Aorta (tissue), 5 donors: ENCODE data around the gene CNOT8. TPM values are rescaled to one million over a fixed set of nuclear protein-coding genes. Genes with fewer than 3 reads are reported as not detected.

Source experiments
- ATAC-seq: fragments of 200-7000 bp; cut with Tn5 transposase; one replicate; pipeline ENCODE4 v1.9.1; 2022; ENCODE audit warnings: moderate library complexity; ENCODE audit not compliant: low FRiP score
- DNase-seq, 2 donors: peaks; one replicate each; pipeline ENCODE4 v3.0.0-alpha.2; 2020
- H3K27ac ChIP-seq, 2 donors: one replicate each; pipeline ENCODE4 v1.5.1; 2013; ENCODE audit warnings: low read length in 2 of 2, mild to moderate bottlenecking in 2 of 2, moderate library complexity in 2 of 2, control low read depth in 1 of 2, inconsistent platforms in 1 of 2, low read depth in 1 of 2
- H3K27me3 ChIP-seq, 2 donors: one replicate each; pipeline ENCODE4 v1.6.1; 2013; ENCODE audit warnings: control low read depth in 1 of 2, low read length in 1 of 2, mild to moderate bottlenecking in 1 of 2, moderate library complexity in 1 of 2; ENCODE audit not compliant: insufficient read depth in 2 of 2, control insufficient read depth in 1 of 2
- H3K36me3 ChIP-seq, 2 donors: one replicate each; pipeline ENCODE4 v1.6.1; 2013; ENCODE audit warnings: control low read depth in 1 of 2, low read length in 1 of 2, mild to moderate bottlenecking in 1 of 2; ENCODE audit not compliant: insufficient read depth in 2 of 2, control insufficient read depth in 1 of 2
- H3K4me1 ChIP-seq, 2 donors: one replicate each; pipeline ENCODE4 v1.6.1; 2013; ENCODE audit warnings: low read length in 2 of 2, control low read depth in 1 of 2, mild to moderate bottlenecking in 1 of 2, moderate library complexity in 1 of 2; ENCODE audit not compliant: insufficient read depth in 2 of 2, control insufficient read depth in 1 of 2
- H3K4me3 ChIP-seq, 2 donors: one replicate each; pipeline ENCODE4 v1.5.1; 2013; ENCODE audit warnings: low read length in 2 of 2, control low read depth in 1 of 2, mild to moderate bottlenecking in 1 of 2
- H3K9me3 ChIP-seq: one replicate; pipeline ENCODE4 v1.6.1; 2013; ENCODE audit warnings: mild to moderate bottlenecking, low read length; ENCODE audit not compliant: control insufficient read depth
- WGBS, 2 donors: extraction: QIAGEN DNeasy Blood & Tissue Kit; methylation state at CpG; one replicate each; pipeline ENCODE4 v1.1.7; 2013; 5-methylcytosine and 5-hydroxymethylcytosine counted together
- intact Hi-C, 2 donors: fragments of 100-400 bp; cut with DNase I; formaldehyde crosslinking; loops; one replicate each; pipeline versions ENCODE4 v1.14.2 to v1.15.0; 2022
- polyA plus RNA-seq, 2 donors: library from polyadenylated mRNA; stranded (reverse); fragments of 200-250 nt; gene quantifications; one replicate each; pipeline ENCODE4 v1.2.3, GENCODE V29; 2013
- total RNA-seq, 2 donors: library from RNA; stranded (reverse); fragmentation: NEBNext Ultra II Directional; extraction: Animal tissue kit (Norgen Biotek cat#: 25700); gene quantifications; one replicate each; pipeline ENCODE4 v1.2.1, GENCODE V29; 2021
- donor health status: healthy with polysubstance abuse.
- donor health status: Bipolar disorder and iron deficiency.
- donor health status: DM: no; HTN: no; CAD: no.
- donor health status: DM: no; HTN: no; CAD: no.
- donor health status: DM: yes; HTN: yes; CAD: no.

CNOT8 gene
- total and polyA plus RNA-seq, 4 donors: 39.7 to 48.6 (median 45.9) TPM

DNA sequence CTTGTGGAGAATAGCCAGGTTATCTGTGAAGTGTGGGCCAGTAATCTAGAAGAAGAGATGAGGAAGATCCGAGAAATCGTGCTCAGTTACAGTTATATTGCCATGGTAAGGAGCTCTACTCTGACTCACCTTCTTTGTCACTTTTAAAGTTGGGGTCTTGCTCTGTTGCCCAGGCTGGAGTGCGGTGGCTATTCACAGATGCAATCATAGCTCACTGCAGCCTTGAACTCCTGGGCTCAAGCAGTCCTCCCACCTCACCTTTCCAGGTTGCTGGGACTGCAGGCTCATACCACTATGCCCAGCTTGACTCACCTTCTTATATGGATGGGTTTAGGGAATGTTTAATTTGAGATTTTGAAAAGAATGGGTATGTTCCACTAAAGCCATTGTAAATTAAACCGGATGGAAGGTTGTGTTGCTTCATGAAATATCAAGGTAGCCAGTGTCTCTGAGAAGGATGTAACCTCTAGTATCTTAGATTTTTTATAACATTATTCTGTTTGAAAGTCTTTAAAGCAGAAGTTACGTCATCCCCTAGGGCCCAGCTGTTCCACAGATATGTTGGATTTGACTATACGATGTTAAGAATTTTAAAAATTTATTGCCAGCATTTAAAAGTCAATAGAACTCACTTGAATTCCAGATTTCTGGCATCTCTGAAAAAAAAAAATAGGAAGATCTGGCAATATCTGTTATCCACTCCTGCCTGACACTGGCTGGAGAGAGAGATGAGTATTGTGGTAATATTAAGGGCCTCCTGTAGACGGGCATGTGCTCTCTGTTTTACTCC lies 5.1 kb downstream of the CNOT8 start:
- Histone ChIP-seq H3K9me3 (no peaks in the 10 kb centered on the region), H3K36me3 (peaks cover 2 to 5% of the 10 kb centered on the region in 2 donors), H3K27ac (no peak overlapping the region), H3K4me3 (no peak overlapping the region), H3K27me3 (no peaks in the 10 kb centered on the region), H3K4me1 (peaks cover 2 to 4% of the 10 kb centered on the region in 2 donors)
- ATAC-seq (no peak), DNase-seq (no peak)
- intact Hi-C loops: no loop called here
- 91 to 92% methylated on average over 7 of the region's 7 CpGs for WGBS, 2 donors

DNA sequence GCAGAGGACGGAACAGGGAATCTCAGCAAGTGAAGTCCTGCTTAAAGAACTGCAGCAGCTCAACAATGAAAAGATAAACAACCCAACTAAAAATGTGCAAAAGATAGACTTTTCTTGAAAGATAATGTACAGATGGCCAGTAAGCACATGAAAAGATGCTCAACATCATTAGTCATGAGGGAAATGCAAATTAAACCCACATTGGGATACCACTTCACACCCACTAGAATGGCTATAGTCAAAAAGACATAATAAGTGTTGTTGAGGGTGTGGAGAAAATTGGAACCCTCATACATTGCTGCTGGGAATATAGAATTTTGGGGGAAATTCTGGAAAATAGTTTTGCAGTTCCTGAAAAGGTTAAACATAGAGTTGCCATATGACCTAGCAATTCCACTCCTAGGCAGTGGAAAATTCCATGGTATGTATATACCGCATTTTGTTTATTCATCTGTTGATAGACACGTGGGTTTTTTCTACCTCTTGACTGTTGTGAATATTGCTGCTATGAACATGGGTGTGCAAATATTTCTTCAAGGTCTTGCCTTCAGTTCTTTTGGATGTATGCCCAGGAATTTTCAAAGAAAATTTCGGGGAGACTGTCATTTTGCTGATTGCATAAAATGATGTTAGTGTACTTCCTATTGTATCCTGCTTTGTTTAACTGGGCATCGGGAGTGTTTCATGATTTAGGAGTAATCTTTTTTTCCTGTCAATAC lies 7.2 kb downstream of the CNOT8 start:
- no peak overlapping the region for H3K4me3 ChIP-seq
- peaks cover 0 to under 1% of the 10 kb centered on the region in 2 donors for H3K4me1 ChIP-seq
- H3K27me3 ChIP-seq: no peaks in the 10 kb centered on the region
- H3K36me3 ChIP-seq: peaks cover 5 to 7% of the 10 kb centered on the region in 2 donors
- ATAC-seq (no peak), DNase-seq (no peak)
- H3K27ac ChIP-seq: no peak overlapping the region
- WGBS, 2 donors: 49% methylated on average over 5 of the region's 5 CpGs
- intact Hi-C loops: no loop called here
- no peaks in the 10 kb centered on the region for H3K9me3 ChIP-seq

DNA sequence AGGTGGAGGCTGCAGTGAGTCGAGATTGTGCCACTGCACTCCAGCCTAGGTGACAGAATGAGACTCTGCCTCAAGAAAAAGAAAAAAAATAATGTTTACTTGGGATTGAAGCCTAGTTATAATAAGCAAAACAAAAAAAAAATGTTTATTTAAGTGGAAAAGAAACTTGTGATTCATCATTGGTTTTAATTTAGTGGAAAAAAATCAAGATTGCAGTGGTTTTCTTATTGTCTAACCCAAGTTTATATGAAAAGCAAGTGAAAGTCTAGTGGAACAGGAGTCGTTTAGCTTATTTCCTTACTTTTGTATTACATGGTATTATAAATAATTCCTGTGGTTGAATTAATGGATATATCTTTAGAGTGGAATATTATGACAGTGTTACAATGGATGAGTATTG lies 8.4 kb downstream of the CNOT8 start:
- no peaks in the 10 kb centered on the region for H3K4me1 ChIP-seq
- no peak overlapping the region for H3K4me3 ChIP-seq
- H3K27me3 ChIP-seq: no peaks in the 10 kb centered on the region
- H3K9me3 ChIP-seq: no peaks in the 10 kb centered on the region
- H3K27ac ChIP-seq: no peak overlapping the region
- H3K36me3 ChIP-seq: peaks cover 6 to 8% of the 10 kb centered on the region in 2 donors
- WGBS, 2 donors: 60 to 65% methylated on average over 2 of the region's 2 CpGs
- no peak for DNase-seq
- intact Hi-C loops: no loop called here
- ATAC-seq: no peak

DNA sequence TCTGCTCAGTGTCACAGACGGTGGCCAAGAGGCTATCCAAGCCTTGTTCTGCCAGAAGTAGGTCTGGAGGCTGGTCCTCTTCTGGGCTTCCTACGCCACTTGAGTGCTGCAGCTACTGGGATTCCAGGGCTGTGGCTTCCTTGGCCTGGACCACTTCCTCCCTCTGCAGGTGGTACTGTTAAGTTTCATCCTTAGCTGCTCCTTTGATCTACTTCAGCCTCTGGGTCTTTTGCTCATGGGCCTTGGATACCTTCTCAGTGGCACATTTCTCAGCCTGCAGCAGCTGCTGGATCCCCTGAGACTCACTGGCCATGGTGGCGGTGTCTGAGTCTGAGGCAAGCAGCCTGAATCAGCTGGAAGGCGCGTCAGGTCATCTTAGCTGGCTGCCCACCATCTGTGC lies 10.3 kb downstream of the CNOT8 start:
- Histone ChIP-seq H3K27ac (no peak overlapping the region), H3K9me3 (no peaks in the 10 kb centered on the region), H3K4me1 (no peaks in the 10 kb centered on the region), H3K27me3 (no peaks in the 10 kb centered on the region), H3K36me3 (peaks cover 8 to 9% of the 10 kb centered on the region in 2 donors), H3K4me3 (no peak overlapping the region)
- WGBS, 2 donors: 84 to 85% methylated on average over 5 of the region's 5 CpGs
- intact Hi-C loops: no loop called here
- no peak for DNase-seq
- peak; percentile 12 for ATAC-seq

DNA sequence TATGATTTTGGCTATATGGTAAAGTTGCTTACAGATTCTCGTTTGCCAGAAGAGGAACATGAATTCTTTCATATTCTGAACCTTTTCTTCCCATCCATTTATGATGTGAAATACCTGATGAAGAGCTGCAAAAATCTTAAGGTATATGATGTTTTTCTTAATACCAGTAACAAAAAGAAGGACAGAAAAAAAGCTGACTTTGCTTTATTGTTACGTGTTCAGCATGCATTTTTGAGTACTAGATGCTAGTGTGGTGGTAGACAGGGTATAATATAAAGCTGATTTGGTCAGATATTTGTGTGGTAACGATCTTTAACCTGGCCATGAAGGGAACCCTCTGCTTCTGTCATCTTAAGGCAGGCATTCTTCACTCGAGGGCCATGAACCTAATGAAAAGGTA lies 13.3 kb downstream of the CNOT8 start:
- DNase-seq: no peak
- ATAC-seq: no peak
- intact Hi-C loops: no loop called here
- H3K27ac ChIP-seq: peak overlapping the region in 1 of 2 donors; percentile 24
- peaks cover 3 to 12% of the 10 kb centered on the region in 2 donors for H3K36me3 ChIP-seq
- H3K4me1 ChIP-seq: no peaks in the 10 kb centered on the region
- H3K27me3 ChIP-seq: no peaks in the 10 kb centered on the region
- H3K4me3 ChIP-seq: no peak overlapping the region
- no peaks in the 10 kb centered on the region for H3K9me3 ChIP-seq
- 88 to 92% methylated on average over 4 of the region's 4 CpGs for WGBS, 2 donors

DNA sequence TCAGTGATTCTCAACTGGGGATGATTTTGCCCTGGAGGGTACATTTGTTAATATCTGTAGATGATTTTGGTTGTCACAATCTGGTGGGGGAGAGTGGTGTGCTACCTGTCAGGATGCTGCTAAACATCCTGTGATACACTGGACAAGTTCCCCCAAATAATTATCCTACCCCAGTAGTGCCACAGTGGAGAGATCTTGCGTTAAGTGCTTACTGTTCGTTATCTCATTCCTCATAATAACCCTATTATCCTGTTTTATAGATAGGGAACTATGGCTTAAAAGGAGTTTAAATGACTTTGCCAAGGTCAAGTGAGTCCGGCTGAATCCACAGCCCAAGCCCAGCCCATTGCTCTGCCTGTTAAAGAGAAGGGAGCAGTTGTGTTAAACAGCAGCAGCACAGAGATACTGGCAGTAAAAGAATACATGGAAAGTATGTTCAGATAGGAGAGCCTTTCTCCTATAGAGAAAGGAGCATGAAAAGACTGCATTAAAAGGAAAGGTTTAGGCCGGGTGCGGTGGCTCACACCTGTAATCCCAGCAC lies 15.4 kb downstream of the CNOT8 start:
- no peak for DNase-seq
- Histone ChIP-seq H3K9me3 (peaks cover 1% of the 10 kb centered on the region), H3K4me3 (no peak overlapping the region), H3K4me1 (no peaks in the 10 kb centered on the region), H3K27me3 (no peaks in the 10 kb centered on the region), H3K27ac (peak overlapping the region in 1 of 2 donors; percentile 82), H3K36me3 (peaks cover 3 to 13% of the 10 kb centered on the region in 2 donors)
- intact Hi-C loops: no loop called here
- no peak for ATAC-seq
- WGBS, 2 donors: 90 to 95% methylated on average over 5 of the region's 5 CpGs

DNA sequence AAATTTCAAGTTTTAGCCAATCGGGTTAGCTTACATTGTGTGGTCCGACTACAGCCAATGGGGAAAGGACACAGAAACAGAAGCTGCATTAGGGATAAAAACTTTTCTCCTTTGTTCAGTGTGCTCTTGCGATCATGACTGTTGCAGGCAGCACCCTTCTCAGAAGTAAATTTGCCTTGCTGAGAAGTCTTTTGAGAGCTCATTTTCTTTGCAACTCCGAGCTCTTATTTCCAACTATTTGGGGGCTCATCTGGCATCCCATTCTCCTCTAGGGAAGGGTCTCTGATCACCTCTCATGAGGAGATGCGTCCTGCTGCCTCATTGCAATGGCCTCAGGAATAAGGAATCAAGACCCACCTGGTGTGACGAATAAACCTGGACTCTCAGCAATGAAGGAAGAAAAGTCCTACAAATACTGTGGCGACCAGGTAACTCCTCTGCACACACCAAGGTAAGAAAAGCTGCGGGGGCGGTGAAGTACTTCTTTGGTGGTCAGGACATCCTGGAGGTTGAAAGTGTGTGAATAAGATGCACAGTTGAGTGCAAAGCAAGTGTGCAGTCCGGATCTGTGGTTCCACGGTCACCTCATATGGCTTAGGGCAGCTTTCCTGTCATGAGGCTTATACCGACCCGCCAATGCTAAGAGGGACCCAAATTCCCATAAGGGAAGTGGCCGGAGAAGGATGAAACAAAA lies 20.4 kb downstream of the CNOT8 start:
- ATAC-seq (no peak), DNase-seq (no peak)
- H3K4me1 ChIP-seq: no peaks in the 10 kb centered on the region
- intact Hi-C loops: no loop called here
- H3K27me3 ChIP-seq: no peaks in the 10 kb centered on the region
- H3K4me3 ChIP-seq: no peak overlapping the region
- 94 to 98% methylated on average over 14 of the region's 14 CpGs for WGBS, 2 donors
- H3K36me3 ChIP-seq: peaks cover 0 to 6% of the 10 kb centered on the region in 2 donors
- no peak overlapping the region for H3K27ac ChIP-seq
- peaks cover 4% of the 10 kb centered on the region for H3K9me3 ChIP-seq

DNA sequence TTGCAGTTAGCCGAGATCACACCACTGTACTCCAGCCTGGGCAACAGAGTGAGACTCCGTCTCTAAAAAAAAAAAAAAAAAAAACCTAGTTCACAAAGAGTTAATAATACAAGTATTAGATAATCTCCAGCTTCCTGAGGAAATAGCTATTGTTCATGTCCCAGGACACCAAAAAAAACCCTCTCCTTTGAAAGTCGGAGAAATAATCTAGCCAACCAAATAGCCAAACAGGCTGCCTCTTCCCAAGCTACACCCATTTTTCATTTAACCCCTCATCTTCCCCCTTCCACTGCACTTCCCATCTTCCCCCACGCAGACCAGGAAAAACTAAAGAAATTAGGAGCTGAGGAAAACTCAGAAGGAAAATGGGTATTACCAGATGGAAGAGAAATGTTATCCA lies 23.6 kb downstream of the CNOT8 start:
- Histone ChIP-seq H3K9me3 (peaks cover 8% of the 10 kb centered on the region), H3K36me3 (peaks cover 4 to 5% of the 10 kb centered on the region in 2 donors), H3K27ac (no peak overlapping the region), H3K27me3 (no peaks in the 10 kb centered on the region), H3K4me1 (no peaks in the 10 kb centered on the region), H3K4me3 (no peak overlapping the region)
- intact Hi-C loops: no loop called here
- DNase-seq (no peak), ATAC-seq (no peak)
- 73 to 76% methylated on average over 4 of the region's 4 CpGs for WGBS, 2 donors
